Ishikawa (cell line): Measurements from ENCODE around the gene HUS1B.

Experiments used
- CREB1 ChIP-seq: IDR thresholded peaks from 2 replicates; pipeline ENCODE4 v1.6.1; 2012; ENCODE audit warnings: low read depth
- EP300 ChIP-seq: IDR thresholded peaks from 2 replicates; pipeline ENCODE4 v1.6.1; 2012; ENCODE audit warnings: borderline replicate concordance
- RAD21 ChIP-seq: IDR thresholded peaks from 2 replicates; pipeline ENCODE4 v1.6.1; 2012; ENCODE audit warnings: low read depth
- REST ChIP-seq: IDR thresholded peaks from 2 replicates; pipeline ENCODE4 v1.6.1; 2012; ENCODE audit warnings: low read depth, mild to moderate bottlenecking
- TCF12 ChIP-seq: IDR thresholded peaks from 2 replicates; pipeline ENCODE4 v1.6.1; 2012; ENCODE audit warnings: low read depth
- YY1 ChIP-seq: IDR thresholded peaks from 2 replicates; pipeline ENCODE4 v1.6.1; 2012; ENCODE audit warnings: low read depth
- ZBTB7A ChIP-seq: IDR thresholded peaks from 2 replicates; pipeline ENCODE4 v1.6.1; 2012; ENCODE audit warnings: low read depth
- TF ChIP-seq, protein P1 (sequence below): IDR thresholded peaks from 2 replicates; pipeline ENCODE4 v1.6.1; 2012

- no peak for TF ChIP-seq TCF12
- TF ChIP-seq EP300: no peak
- no peak for TF ChIP-seq RAD21
- TF ChIP-seq, protein P1, sequence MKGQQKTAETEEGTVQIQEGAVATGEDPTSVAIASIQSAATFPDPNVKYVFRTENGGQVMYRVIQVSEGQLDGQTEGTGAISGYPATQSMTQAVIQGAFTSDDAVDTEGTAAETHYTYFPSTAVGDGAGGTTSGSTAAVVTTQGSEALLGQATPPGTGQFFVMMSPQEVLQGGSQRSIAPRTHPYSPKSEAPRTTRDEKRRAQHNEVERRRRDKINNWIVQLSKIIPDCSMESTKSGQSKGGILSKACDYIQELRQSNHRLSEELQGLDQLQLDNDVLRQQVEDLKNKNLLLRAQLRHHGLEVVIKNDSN: no peak
- no peak for TF ChIP-seq ZBTB7A
- no peak for TF ChIP-seq YY1
- no peak for TF ChIP-seq CREB1
- no peak for TF ChIP-seq REST
Measured at GRCh38 chr6:667253-667927, 10.5 kb upstream of the HUS1B start.
